H54 (cell line): ENCODE data around the gene WDR38.

Experiments
- DNase-seq: peaks from one replicate; pipeline ENCODE4 v3.0.0; 2011; ENCODE audit warnings: low spot score, mixed read lengths; ENCODE audit not compliant: insufficient read length
- FAIRE-seq: peaks from 3 replicates; lab custom pipeline; 2011; peaks lifted over from hg19 to GRCh38; lab: Jason Lieb, UNC
- POLR2A ChIP-seq: IDR thresholded peaks from 2 replicates; pipeline ENCODE4 v1.6.1; 2011; ENCODE audit warnings: low read depth, mild to moderate bottlenecking, low read length

Gene WDR38

GRCh38 chr9:124894035-124894740, 40.9 kb downstream of the WDR38 start:
- no peak for DNase-seq
- no peak for FAIRE-seq

GRCh38 chr9:124894741-124895170, 41.5 kb downstream of the WDR38 start:
- TF ChIP-seq POLR2A, result no peak
- DNase-seq (no peak), FAIRE-seq (peak; percentile 43)

More at GRCh38 chr9:124894035-124894740, 40.9 kb downstream of the WDR38 start:
- TF ChIP-seq POLR2A, result no peak

DNA sequence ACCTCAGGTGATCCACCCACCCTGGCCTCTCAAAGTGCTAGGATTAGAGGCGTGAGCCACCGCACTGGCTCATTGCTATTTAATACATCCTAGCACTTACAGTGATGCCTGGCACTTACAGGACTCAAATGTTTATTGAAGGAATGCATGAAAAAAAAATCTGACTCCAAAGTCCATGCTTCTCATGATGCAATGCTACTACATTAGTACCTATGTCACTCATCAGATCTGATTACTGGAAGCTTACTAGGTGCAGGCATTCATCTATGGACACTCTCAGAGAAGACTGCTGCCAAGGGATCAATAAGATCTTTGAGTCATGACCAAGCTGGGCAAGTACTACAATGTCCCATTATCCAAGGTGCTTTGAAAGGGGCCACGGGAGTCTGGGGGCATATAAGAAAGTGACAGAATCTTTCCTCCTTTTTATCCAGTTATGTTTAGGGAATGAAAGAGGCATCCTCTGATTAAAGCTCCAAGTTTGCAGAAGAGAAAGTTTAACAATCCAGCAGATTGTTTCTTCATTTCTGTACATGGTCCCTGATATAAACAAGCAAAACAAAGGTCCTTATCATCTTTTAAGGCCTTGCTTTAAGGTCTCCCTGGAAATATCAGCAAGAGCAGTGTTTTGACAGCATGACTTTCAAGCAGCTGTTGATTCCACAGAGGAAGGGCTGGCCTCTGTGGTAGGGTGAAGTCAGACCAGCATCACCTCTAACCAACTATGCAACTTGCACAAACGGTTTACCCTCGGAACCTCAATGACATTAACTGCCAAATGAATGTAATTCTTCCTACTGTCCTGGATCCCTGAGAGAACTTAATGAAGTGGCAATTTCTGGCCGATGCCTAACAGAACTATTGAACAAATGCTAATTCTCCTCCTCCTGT, 44.6 kb downstream of the WDR38 start:
- DNase-seq, result no peak
- no peak for FAIRE-seq
- TF ChIP-seq POLR2A, result no peak

DNA sequence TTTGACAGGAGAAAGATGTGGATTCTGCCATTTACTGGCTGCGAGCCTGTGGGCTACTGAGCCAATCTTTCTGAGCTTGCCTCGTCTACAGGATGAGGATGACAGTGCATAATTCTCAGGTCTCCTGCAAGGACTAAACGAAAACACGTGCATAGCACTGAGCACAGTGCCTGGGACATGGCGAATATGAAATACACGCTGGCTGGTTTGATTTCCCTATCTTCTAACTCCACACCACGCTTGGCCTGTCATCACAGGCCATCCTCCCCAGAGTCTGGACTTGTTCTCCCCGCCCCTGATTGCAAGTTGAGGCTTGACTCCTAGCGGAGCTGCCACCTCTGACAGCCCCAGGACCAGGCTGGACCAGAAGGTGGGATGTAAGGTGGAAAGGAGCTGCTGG, 46.6 kb downstream of the WDR38 start:
- DNase-seq (no peak), FAIRE-seq (no peak)
- no peak for TF ChIP-seq POLR2A

- DNase-seq, result no peak
- no peak for TF ChIP-seq POLR2A
- FAIRE-seq, result no peak
Measured at GRCh38 chr9:124906966-124907365, 53.7 kb downstream of the WDR38 start.
